ENCODE measurements around the gene RIGI.

DNA sequence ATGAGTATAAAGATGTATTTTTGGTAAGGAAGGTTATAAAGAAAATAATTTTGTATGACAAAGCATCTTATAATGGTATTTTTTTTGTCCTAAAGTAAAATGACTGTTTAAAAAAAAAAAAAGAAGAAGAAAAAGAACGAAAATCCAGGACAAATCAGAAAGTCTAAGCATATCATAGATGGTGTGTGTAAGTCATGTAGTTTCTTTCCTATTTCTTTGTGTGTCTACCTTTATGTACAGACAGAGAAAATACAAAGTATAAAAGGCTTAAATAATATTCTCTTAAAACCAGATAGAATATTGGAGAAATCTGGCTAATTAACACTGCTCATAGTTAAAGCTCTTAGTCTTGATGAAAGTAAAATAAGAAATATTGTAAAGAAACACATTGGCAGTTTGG lies 7.7 kb downstream of the RIGI start:
- TF ChIP-seq CTCF (IDR thresholded peaks at IDR 0.05 in 2 of 3, conservative IDR thresholded peaks at IDR 0.05 in 1 of 3; ENCODE audit: insufficient read depth in 2 of 3, low read depth in 1 of 3, low read length in 3 of 3) (no peak), NCOA4 (IDR thresholded peaks at IDR 0.05; ENCODE audit: partially characterized antibody) (no peak), ZNF3 (CRISPR knock-in tag; IDR thresholded peaks at IDR 0.05) (no peak), ATF3 (IDR thresholded peaks at IDR 0.05) (no peak), ATF3 (CRISPR knock-in tag; conservative IDR thresholded peaks at IDR 0.05) (no peak)
